ENCODE measurements around the gene TBC1D24. TPM values are rescaled to one million over a fixed set of nuclear protein-coding genes. Genes with fewer than 3 reads are reported as not detected.

The TBC1D24 gene
- total RNA-seq, 1 experiment from 2014 or later, result 24.6 TPM

DNA sequence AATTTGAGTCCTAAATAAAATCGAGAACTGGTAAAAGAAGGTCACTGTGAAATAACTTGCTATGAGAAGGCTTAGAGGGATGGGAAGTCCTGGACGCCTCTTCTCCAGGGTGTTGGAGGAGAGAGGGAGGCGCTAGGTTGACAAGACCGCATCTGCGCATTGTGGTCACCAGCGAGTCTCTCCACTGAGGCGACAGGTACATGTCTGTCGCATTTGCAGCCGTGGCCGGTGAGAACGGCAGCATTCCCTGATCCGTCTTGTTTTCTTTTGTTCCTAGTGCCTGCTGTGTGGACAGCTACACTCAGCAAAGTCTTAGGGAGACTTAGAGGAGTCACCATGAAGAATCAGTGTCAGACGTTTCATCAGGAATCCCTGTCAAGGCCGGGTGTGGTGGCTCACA lies 30.8 kb downstream of the TBC1D24 start:
- H3K27me3 ChIP-seq (ENCODE audit: insufficient read depth, low read length), result no peaks in the 10 kb centered on the region
- no peak overlapping the region for H3K4me3 ChIP-seq (replicated peaks in 1 of 2; ENCODE audit: low read depth in 1 of 2, low read length in 2 of 2)
- H3K36me3 ChIP-seq (ENCODE audit: control insufficient read depth in 1 of 2, insufficient read depth in 2 of 2, low read length in 2 of 2), result peaks cover 0 to 4% of the 10 kb centered on the region in 2 experiments; a peak in 1 of 4 replicates
- CTCF ChIA-PET, result no interaction called here
- no peak overlapping the region for H3K4me2 ChIP-seq (ENCODE audit: low read length)
- H2AFZ ChIP-seq (ENCODE audit: low read depth, low read length, poor library complexity, severe bottlenecking), result no peak overlapping the region
- intact Hi-C loops (cut with micrococcal nuclease), result loop anchor here (10.0 kb wide), 2 partner anchors 241 to 311 kb away; partner anchors contain the start of genes CASKIN1 and RNPS1
- DNase-seq (ENCODE audit: low read depth, low spot score) (no peak), ATAC-seq (no peak)
- no peaks in the 10 kb centered on the region for H3K79me2 ChIP-seq (ENCODE audit: insufficient read depth, low read length)
- H3K4me1 ChIP-seq (ENCODE audit: control insufficient read depth in 1 of 2, insufficient read depth in 2 of 2, low read length in 2 of 2), result peaks cover 3 to 12% of the 10 kb centered on the region in 2 experiments; a peak in 3 of 4 replicates
- BruUV-seq (replicated peaks), result no TSS peak
- no peak overlapping the region for H3K27ac ChIP-seq (ENCODE audit: low read depth, low read length)
- H3K9me3 ChIP-seq (ENCODE audit: control insufficient read depth in 1 of 2, insufficient read depth in 1 of 2, low read depth in 1 of 2, low read length in 2 of 2), result no peaks in the 10 kb centered on the region
- no peaks in the 10 kb centered on the region for H3K9me2 ChIP-seq (ENCODE audit: insufficient read depth)
- POLR2A ChIA-PET, result no interaction called here
- no peaks in the 10 kb centered on the region for H4K20me1 ChIP-seq (ENCODE audit: insufficient read depth)
- RAD21 ChIA-PET (ENCODE audit: low non-redundant PET in 1 of 2, low total read pairs in 2 of 2, uncharacterized antibody in 2 of 2, unreplicated experiment in 2 of 2), result no interaction called here
- no peak overlapping the region for H3K9ac ChIP-seq (ENCODE audit: low read length)
- TF ChIP-seq POLR2A (IDR thresholded peaks at IDR 0.05; ENCODE audit: borderline replicate concordance, extremely low read depth, insufficient read depth, insufficient read length) (no peak), CEBPB (IDR thresholded peaks at IDR 0.05; ENCODE audit: low read depth) (no peak), EZH2 (IDR thresholded peaks at IDR 0.05) (no peak), SIN3A (IDR thresholded peaks at IDR 0.05; ENCODE audit: low read depth) (no peak), POLR2AphosphoS5 (IDR thresholded peaks at IDR 0.05; ENCODE audit: low read depth, low read length) (no peak), CTCF (IDR thresholded peaks at IDR 0.05 in 2 of 3, conservative IDR thresholded peaks at IDR 0.05 in 1 of 3; ENCODE audit: borderline replicate concordance in 1 of 3, insufficient read depth in 1 of 3, low read depth in 2 of 3, low read length in 2 of 3) (no peak), FOSL1 (IDR thresholded peaks at IDR 0.05; ENCODE audit: low read depth) (no peak), EZH2phosphoT487 (IDR thresholded peaks at IDR 0.05; ENCODE audit: borderline replicate concordance) (no peak), ELF1 (IDR thresholded peaks at IDR 0.05; ENCODE audit: borderline replicate concordance, low read depth) (no peak), JUND (IDR thresholded peaks at IDR 0.05) (no peak), ATF3 (IDR thresholded peaks at IDR 0.05) (no peak)
